ENCODE results near the gene CBFB.
"Not testable (repeated sequence)": the region's sequence is repeated elsewhere in the genome, so short reads cannot be mapped to it uniquely, and the experiment has no call there.

The CBFB gene

DNA sequence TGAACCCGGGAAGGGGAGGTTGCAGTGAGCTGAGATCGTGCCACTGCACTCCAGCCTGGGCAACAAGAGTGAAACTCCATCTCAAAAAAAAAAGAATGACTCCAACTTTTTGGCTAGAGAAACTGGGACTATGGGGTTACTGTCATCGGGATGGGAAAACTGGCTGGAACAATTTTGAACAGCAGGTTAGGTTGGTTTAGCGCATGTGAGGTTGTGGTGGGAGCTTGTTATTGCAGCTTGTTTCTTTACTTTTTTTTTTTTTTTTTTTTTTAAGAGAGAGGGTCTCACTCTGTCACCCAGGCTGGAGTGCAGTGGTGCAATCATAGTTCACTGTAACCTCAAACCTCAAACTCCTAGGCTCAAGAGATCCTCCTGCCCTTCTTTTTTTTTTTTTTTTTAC lies 12.6 kb downstream of the CBFB start:
- not testable (repeated sequence) for DNase-seq

- no peak for DNase-seq
Observed at GRCh38 chr16:67043420-67043819, 14.5 kb downstream of the CBFB start.

- no peak for DNase-seq
Observed at GRCh38 chr16:67050796-67051195, 21.8 kb downstream of the CBFB start.

GRCh38 chr16:67052399-67052798 lies 23.4 kb downstream of the CBFB start:
- DNase-seq: no peak

DNA sequence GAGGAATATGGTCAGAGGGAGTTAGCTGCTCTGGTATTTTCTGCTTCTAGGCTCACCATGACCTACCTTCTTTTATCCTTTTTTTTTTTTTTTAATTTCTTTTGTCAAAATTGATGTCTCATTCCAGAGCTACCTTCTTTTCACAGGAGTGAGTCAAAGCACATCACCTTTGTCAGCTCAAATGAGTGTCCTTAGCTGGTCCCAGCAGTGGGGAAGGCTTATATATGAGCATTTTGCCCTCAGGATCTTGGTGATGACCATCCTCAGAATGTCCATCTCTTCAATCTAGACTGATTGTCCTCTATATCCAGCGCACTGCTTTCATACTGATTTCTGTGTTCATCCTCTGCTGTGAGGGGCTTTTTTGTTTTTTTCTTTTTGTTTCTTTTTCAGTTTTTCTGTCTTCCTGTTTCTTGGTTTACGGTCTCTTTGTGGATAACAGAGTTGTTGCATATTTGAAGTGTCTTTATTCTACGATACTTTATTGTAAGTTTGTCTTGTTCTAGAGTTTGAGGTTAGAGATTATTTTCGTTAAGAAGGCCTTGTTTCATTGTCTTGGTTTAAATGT lies 24.9 kb downstream of the CBFB start:
- DNase-seq: no peak

- DNase-seq: no peak
Observed at GRCh38 chr16:67054901-67055300, 26.0 kb downstream of the CBFB start.

GRCh38 chr16:67055712-67056487 lies 27.0 kb downstream of the CBFB start:
- no peak for DNase-seq

GRCh38 chr16:67063008-67063407 lies 34.1 kb downstream of the CBFB start:
- DNase-seq: no peak

GRCh38 chr16:67068212-67068753 lies 39.3 kb downstream of the CBFB start:
- no peak for DNase-seq

DNA sequence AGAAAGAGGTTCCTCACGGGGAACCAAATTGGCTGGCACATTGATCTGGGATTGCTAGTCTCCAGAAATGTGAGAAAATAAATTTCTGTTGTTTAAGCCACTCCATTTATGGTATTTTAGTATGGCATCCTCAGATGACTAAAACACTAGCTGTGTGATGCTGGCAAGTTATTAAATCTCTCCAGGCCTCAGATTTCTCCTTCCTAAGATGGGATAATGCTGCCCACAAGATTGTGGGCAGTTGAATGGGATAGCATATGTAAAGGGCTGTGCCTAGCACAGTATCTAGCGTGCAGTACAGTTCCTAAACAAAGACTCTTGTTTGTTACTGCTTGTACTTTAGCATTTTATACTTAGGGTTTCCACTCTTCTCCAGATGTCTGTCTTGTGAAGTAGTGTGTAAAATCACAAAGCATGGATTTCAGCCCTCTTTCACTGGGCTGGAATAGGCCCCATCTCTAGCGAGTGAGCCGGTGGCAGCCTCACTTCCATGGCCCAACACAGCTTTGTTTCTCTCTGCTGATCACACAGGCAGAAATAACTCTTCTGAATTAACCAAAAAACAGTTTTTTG lies 42.6 kb downstream of the CBFB start:
- DNase-seq: no peak

GRCh38 chr16:67075331-67075730 lies 46.4 kb downstream of the CBFB start:
- no peak for DNase-seq

DNA sequence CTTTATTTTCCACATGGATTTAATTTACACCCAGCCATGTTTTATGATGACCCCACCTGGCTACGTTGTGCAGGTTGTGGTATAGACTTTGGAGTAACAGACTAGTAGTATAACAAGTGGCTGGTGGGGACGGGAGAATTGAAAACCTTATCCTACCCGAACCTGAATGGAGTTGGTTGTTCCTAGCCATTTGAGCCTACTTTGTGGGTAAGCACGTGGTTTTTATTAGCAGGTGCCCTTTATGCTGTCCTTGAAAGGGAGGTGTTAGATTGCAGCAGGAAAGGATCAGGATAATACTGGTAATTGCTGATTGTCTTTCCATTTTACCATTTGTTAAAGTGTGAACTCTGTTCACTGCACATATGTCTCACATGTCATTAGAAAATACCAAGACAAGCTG lies 48.9 kb downstream of the CBFB start:
- no peak for DNase-seq

- DNase-seq: no peak
Observed at GRCh38 chr16:67082100-67082499, 53.2 kb downstream of the CBFB start.

- DNase-seq: no peak
Observed at GRCh38 chr16:67082891-67083290, 53.9 kb downstream of the CBFB start.

GRCh38 chr16:67084345-67085028 lies 55.5 kb downstream of the CBFB start:
- DNase-seq: no peak

- DNase-seq: no peak
Observed at GRCh38 chr16:67086822-67087221, 57.9 kb downstream of the CBFB start.

DNA sequence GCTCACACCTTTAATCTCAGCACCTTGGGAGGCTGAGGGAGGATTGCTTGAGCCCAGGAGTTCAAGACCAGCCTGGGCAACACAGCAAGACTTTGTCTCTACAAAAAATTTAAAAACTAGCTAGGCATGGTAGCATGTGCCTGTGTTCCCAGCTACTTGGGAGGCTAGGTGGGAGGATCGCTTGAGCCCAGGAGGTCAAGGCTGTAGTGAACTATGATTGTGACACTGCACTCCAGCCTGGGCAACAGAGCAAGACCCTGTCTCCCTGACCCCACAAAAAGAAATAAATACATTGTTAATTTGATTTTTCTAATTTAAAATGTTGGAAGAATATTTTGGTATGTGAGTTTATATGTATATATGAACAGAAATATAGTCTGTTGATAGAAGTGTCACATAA lies 58.3 kb downstream of the CBFB start:
- no peak for DNase-seq

DNA sequence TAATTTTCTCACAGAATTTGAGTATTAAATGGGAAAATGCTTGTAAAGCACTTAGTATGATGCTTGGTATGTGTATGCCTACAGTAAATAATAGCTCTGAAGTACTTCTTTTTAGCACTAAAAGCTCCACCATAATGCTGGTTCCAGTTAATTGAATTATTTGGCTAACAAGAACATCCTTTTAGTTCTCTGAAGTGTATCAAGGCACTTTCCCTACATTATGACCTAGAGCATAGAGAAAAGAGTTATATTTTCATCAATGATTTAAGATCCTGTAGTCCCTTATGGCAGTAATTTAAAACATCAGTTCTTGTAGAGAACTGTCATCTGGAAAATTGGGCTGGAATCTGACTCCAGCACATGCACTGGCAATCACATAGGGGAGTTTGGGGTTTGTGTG lies 58.9 kb downstream of the CBFB start:
- no peak for DNase-seq

DNA sequence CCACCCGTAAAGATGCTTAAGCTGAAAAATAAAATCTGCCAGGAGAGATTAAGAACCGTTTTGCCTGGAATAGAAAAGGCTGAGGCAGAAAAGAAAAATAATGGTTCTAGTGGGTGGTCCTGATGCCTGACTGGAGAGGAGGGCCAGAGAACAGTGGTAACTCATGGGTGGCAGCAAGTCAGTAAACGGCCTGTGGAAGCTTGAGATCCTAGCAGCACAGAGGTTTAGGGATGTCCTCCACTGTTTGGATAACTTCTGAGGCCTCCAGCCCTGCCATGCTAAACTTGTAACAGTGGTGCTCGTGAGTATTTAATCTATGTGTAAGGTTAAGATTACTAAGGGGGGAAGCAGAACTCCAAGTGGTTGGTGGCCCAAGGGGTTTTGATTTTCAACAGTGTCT lies 59.6 kb downstream of the CBFB start:
- DNase-seq: no peak

DNA sequence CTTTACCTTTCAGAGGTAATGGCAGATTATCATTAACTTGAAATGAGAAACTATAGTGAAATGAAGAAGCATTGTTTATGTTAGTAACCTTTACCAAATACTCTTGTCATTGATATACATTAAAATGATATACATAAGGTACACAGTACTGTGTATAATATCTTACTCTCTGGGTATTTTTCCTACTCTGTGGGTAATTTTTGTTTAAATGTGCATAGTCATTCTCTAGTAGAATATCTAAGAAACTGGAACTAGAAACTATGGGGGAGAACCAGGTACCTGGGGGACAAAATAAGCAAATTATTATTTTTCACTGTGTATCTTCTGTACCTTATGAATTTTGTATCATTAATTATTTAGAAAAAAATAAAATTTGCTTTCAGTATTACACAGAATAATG lies 60.2 kb downstream of the CBFB start:
- DNase-seq: no peak

DNA sequence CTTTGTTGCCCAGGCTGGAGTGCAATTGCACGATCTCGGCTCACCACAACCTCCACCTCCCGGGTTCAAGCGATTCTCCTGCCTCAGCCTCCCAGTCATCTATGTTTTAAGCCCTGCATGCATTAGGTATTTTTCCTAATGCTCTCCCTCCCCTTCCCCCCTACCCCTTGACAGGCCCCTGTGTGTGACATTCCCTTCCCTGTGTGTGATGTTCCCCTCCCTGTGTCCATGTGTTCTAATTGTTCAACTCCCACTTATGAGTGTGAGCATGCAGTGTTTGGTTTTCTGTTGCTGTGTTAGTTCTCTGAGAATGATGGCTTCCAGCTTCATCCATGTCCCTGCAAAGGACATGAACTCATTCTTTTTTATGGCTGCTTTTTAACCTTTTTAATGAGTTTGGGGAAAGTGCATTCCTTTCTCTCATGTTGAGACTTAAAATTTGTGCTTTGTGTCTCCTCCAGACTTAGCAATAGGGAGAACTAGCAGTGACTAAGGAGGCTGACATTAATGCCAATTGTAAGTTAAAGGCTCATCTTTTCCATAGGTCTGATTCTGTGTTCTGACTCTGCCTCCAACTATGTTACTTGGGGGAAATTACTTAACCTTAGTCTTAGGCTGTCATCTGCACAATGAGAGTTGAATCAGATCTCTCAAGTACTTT lies 63.1 kb downstream of the CBFB start:
- DNase-seq: no peak

- no peak for DNase-seq
Observed at GRCh38 chr16:67093098-67093726, 64.3 kb downstream of the CBFB start.

All from C1 segment of cervical spinal cord (tissue), 14 donors.